CD4-positive, alpha-beta T cell treated with Interferon gamma for 1 hour (primary cell): ENCODE data around the gene ATXN2L.
"Not testable (repeated sequence)": the region's sequence is repeated elsewhere in the genome, so short reads cannot be mapped to it uniquely, and the experiment has no call there.

Source experiments
- DNase-seq: peaks from one replicate; pipeline ENCODE4 v3.0.0-alpha.2; 2020

ATXN2L gene

GRCh38 chr16:28822520-28823290 lies at the start of gene ATXN2L:
Gene ATXN2L (plus strand): TSS chr16:28822999. CDS start chr16:28823260, 261 bp downstream.
- DNase-seq, result peak; percentile 92

GRCh38 chr16:28781697-28782096 lies 41.1 kb upstream of the ATXN2L start:
- not testable (repeated sequence) for DNase-seq

- not testable (repeated sequence) for DNase-seq
These were observed 40.4 kb upstream of the ATXN2L start for GRCh38 chr16:28782357-28782756.

GRCh38 chr16:28802235-28803019 lies 20.4 kb upstream of the ATXN2L start:
- peak; percentile 71 for DNase-seq

- DNase-seq, result not testable (repeated sequence)
These were observed 15.2 kb upstream of the ATXN2L start for GRCh38 chr16:28807445-28808120.

- DNase-seq, result peak; percentile 7
These were observed 2.8 kb upstream of the ATXN2L start for GRCh38 chr16:28820016-28820415.

- not testable (repeated sequence) for DNase-seq
These were observed 2.3 kb upstream of the ATXN2L start for GRCh38 chr16:28820546-28820945.

- no peak for DNase-seq
These were observed 802 bp upstream of the ATXN2L start for GRCh38 chr16:28821874-28822519.

- DNase-seq, result no peak
These were observed 583 bp downstream of the ATXN2L start for GRCh38 chr16:28823291-28823872.

GRCh38 chr16:28823873-28824716 lies 1.3 kb downstream of the ATXN2L start:
- peak; percentile 96 for DNase-seq

GRCh38 chr16:28824717-28824973 lies 1.8 kb downstream of the ATXN2L start:
- no peak for DNase-seq

- DNase-seq, result no peak
These were observed 3.3 kb downstream of the ATXN2L start for GRCh38 chr16:28826141-28826540.

- DNase-seq, result no peak
These were observed 6.9 kb downstream of the ATXN2L start for GRCh38 chr16:28829747-28830146.

GRCh38 chr16:28830531-28830930 lies 7.7 kb downstream of the ATXN2L start:
- DNase-seq, result no peak

GRCh38 chr16:28834349-28834748 lies 11.6 kb downstream of the ATXN2L start:
- no peak for DNase-seq

GRCh38 chr16:28834873-28835863 lies 12.4 kb downstream of the ATXN2L start:
- DNase-seq, result no peak

GRCh38 chr16:28835864-28836760 lies 13.3 kb downstream of the ATXN2L start:
- DNase-seq, result no peak

GRCh38 chr16:28836761-28837064 lies 13.9 kb downstream of the ATXN2L start:
- DNase-seq, result no peak

GRCh38 chr16:28837672-28838557 lies 15.1 kb downstream of the ATXN2L start:
- no peak for DNase-seq
